Limb (tissue), 2 donors: Measurements from ENCODE around the gene TMEM132C.
A peak's percentile ranks its signal among the peaks of the same experiment; 100 is the strongest.

Source experiments
- DNase-seq, 2 donors: peaks; one replicate each; pipeline ENCODE4 v3.0.0-alpha.2; 2016; ENCODE audit errors: extremely low spot score in 2 of 2

The TMEM132C gene

DNA sequence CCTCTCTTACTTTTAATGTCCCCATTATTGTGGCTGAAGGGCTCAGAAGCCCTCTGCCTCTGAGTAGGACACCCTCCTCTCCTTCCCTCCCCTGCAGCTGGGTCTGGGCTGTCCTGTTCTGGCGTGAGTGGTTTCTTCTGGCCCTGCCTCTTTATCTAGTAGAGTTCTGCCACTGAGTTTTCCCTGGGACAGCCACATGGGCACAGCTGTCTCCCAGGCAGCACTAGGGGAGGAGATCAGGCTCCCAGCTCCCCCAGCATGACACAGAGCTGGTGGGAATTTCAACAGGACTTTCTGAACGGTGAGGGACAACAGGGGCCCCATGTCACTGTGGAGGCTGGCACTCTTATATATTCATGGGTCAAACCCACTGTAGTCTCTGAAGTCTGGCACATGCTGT lies 21.4 kb downstream of the TMEM132C start:
- DNase-seq: no peak

DNA sequence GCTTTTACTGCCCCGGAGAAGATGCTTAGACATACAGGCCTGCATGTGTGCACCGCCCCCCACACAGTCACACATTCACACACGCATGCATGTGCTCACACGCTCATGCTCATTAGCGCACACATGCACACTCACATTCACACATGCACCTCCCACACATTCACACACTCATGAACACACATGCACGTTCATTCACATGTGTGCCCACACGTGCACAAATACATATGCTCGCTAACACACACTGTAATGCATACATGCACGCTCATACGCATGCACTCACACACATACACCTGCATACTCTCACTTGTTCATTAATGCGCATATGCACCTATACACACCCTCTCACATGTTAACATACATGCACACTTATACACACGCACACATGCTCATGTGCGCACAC lies 21.9 kb downstream of the TMEM132C start:
- no peak for DNase-seq

DNA sequence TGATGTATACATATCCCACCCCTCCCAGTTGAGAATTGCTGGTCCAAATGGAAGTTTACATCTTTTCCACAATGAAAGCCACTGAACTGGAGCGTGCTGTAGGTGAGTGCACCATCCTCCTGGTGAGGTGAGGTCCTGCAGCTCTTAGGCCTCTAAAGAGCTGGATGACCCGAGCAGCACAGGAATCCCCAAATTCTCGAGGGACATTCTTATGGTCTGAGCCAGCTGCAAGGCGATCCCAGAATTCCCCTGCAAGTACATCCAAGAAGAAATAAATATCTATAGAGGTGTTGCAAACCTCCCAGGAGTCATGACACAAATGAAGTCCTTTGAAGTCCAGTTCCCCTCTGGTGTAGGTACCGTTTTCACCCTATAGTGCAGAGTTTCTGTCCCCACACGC lies 24.0 kb downstream of the TMEM132C start:
- DNase-seq: no peak

DNA sequence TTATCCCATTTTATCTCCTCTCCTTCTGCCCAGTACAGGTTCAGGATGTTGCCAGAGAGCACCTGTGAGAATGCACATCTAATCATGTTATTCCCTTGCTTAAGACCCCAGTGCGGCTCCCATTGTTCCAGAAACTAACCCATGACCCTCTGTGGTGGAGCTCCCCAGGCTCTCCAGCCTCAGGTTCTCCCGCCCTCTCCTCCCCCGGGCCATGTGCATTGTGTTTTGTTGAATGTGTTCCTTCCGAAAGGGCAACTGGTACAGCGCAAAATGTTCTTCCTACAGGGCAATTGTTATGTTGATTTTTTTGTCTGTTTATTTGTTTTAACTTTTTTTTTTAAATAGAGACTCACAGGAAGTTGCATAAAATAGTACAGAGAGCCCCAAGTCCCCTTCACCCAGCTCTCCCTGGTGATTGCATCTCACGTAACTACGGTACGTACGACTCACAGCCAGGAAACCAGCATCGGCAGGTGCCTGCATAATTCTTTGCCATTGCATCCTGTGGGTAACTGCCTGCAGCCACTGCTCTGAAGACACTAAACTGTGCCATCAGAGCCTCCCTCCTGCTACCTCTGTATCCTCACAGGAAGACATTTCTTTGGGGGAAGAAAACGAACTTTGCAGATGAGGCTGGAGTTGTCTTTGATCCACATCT lies 31.2 kb downstream of the TMEM132C start:
- DNase-seq: no peak

DNA sequence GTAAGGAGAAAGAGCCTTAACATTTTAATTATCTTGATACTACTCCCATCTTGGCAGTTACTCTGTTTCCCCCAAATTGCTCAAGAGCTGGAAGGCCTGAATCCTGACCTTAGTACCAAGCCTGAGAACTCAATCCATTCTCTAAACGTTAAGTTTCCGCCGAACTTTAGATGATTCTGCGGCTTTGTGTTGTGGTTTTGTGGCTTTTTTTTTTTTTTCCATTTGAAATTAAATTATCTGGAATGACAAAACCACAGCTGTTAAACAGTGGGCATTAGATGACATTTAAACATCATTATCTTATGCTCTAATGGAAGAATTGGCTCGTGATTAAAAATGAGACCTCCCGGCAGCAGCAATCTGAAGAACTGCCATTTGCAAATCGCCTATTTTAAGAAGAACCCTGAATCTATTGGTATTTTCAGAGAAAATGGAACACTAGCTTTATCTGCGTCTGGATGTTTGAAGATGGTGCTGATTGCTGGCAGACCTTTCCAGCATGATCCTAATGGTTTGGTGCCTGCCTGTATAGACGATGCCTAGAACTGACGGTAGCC lies 38.4 kb downstream of the TMEM132C start:
- no peak for DNase-seq

DNA sequence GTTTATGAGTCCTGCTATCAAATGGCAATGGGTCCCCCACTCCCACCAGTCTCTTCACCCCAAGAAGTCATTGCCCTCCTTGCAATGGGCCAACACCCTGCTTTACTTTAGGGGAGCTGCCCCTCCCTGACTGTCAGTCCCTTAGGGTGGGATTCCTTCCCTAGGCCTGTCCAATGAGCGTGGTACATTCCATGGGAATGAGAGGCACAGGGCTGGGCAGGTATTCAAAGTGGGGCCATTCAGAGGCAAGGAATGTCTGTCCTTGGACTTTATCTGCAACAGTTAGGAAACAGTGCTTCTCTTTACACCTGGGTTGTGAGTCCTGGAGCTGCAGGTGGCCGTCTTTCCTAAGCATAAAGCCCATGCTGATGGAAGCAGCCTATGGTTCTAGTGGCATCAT lies 40.8 kb downstream of the TMEM132C start:
- DNase-seq: no peak

DNA sequence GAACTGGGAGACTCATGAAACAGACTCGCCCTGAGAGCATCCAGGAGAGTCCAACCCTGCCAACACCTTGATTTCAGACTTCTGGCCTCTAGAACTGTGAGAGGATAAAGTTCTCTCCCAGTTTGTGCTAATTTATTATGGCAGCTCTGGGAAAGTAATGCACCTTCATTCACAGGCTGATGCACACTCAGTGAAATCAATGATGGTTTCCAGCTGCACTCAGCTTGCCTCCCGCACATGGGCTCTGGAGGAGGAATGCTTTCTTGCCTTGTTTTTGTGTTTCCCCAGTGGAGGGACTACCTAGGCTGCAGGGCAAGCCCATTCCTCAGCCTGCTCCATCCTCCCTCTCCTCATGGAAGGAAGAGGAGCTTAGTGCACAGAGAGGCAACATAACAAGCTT lies 45.7 kb downstream of the TMEM132C start:
- no peak for DNase-seq

DNA sequence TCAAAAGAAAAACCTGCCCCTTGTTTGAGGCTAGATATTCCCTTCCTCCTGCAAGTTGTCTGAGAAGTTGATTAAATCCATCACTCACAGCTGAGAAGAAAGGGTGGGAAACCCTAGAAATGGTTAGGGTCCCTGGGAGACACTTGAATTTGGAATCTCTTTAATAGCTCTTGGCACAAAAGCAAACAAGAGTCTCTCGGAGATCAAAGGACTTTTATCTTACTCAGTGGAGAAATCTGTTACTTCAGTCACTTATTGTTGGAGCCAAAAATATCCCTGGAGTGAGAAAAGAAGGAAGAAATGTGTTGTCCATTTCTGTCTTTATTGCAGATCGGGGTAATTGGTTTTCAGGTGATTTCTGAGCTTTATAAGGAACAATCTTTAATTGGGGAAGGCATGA lies 47.0 kb downstream of the TMEM132C start:
- DNase-seq: no peak

DNA sequence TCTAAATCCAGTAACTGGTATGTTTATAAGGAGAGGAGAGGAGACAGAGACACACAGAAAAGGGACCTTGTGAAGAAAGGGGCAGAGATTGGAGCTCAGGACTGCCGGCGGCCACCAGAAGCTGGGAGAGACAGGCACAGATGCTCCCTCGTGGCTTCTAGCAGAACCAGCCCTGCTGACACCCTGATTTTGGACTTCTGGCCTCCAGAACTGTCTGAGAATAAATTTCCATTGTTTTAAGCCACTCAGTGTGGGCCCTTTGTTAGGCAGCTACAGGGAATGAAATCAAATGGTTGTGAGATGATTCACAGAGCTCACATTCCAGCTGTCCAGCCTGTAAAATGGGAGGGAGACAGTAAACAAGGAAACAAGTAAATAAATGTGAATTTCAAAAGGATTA lies 47.6 kb downstream of the TMEM132C start:
- no peak for DNase-seq

DNA sequence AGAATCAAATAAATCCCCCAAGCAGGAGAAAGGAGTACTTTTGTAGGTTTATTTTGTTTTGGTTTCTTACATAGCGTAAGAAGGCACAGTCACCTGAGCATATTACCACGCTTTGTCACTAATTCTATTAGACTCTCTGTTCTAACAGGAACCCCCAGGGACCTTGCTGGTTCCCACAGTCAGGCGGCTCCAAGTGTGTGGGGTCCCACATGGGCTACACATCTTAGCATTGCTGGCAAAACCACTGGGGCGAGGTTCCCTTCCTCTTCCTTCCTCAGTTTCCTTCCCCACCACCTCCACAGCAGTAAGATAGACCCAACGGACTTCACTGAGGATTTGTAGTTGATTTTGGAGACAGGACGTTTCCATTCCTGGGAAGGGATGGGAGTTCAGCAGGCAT lies 49.1 kb downstream of the TMEM132C start:
- DNase-seq: no peak

DNA sequence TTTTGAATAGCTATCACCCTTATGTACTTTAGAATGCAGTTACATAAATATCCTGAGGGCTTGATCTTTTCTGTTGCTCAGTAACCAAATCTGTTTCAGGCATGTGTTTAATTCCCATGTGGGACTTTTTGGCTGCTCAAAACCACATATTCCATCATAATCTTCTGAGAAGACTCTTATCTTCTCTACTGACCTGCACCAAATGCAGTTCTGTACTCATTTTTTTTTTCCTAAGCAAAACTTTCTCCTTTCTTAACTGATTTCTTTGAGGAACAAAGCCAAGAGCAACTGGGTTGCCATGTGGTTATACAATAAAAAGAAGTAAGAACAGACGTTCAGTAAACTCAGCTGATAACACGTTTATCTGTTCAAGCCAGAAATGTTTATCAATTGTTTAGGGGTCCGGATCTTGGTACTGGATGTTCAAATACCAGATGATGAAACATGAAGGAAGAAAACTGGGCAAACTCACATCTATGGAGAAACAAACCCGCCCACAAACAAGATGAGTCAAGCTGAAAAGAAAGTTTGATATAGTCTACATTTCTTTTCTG lies 50.1 kb downstream of the TMEM132C start:
- DNase-seq: no peak

DNA sequence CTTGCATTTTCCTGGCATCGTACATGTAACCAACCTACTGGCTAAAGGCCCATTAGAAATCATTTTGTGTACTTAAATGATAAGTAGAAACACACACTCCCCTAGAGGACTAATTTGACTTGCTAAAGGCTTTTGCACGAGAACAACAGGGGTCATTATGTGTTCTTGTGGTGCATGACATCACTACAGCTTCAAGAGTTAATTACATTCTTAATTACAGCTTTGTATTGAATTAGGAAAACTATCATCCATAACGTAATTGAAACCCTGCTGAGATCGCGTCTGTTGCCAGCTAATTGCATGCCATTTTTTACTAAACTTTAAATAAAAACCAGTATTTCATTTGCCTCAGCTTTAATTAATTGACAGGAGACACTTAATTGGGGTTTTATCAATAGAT lies 51.4 kb downstream of the TMEM132C start:
- DNase-seq: no peak

DNA sequence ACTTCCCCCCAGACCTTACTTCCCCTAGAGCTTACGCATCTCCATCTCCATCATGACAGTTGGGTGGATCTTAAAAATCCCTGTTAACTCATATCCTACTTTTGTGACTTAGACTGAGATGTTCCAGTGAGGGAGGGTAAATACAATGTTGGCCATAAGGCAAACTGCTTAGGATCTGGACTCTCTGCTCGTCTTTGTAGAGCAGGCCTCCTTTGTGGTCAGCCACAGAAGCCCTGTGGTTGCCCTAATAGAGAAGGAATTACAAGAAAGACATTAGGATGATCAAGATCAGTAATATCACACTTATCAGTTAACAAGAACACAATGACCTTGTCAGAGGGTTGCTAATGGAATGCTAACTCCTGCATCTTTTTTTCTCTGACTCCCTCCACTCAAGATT lies 52.0 kb downstream of the TMEM132C start:
- DNase-seq: no peak

DNA sequence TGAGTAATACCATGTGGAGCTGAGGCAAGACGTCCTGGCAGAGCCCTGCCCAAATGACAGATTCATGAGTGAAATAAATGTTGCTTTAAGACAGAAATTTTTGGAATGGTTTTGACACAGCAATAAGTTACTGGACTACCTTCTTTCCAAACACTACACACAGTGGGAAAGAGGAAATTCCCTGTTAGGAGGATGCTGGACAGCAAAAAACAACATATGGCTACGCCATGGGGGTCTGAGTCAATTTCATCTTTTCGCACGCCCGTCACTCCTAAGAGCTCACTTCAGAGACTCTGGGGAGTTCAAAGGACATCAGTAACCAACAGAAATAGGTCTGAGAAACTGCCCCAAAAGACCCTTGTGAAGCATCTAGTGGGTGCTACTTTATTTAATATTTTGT lies 55.4 kb downstream of the TMEM132C start:
- DNase-seq: no peak

DNA sequence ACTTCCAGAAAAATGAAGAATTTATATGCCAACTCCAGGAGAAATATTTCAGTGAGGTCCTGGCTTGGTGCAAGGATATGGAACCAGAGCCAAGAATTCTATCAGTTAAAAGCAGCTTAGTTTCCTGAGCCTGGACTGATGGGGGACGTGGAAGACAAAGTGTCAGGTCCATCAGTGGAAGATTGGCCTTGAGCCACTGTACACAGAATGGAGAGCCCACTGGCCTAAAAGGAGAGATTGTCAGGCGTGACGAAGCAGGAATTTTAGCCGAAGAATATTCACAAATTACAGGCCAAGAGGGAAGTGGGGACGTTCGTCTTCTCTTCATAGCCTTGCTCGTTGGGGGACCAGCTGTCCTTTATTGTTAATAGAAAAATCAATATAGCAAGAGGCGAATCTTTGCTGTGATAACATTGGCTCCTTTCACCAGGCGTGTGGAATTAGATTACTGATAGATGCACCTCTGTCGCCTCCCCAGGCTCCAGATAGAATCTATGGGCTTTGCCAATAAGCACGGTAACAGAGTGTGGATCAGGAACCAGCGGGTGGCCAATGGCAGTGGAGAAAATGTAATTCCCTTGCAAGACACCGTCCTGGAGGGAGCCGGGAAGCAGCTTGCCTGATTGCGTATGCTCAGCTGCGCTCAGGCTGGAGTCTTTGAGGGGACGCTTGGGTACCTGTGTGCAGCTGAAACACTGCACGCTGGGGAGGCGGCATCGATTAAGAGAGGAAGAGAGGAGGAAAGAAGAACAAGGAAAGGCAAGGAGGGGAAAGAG lies 56.4 kb downstream of the TMEM132C start:
- peak in 1 of 2 donors; percentile 45 for DNase-seq

DNA sequence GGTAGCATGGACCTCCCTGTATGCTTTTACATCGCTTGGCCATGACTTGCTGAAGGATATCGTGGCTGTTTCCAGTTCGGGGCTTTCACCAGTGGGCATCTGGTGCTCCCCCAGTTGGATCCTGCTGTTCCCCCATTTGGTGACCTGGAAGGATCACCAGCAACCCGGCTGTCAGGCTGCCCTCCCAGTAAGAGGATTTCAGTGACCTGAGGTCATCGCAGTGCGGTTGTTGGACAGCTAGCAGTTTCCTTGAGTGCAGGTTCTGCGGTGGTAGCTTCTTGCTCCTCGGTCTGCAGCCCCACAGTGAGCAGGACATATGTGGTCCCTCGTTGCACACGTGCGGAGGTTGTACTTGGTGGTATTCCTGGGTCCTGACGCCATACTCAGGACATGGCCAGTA lies 58.7 kb downstream of the TMEM132C start:
- no peak for DNase-seq

DNA sequence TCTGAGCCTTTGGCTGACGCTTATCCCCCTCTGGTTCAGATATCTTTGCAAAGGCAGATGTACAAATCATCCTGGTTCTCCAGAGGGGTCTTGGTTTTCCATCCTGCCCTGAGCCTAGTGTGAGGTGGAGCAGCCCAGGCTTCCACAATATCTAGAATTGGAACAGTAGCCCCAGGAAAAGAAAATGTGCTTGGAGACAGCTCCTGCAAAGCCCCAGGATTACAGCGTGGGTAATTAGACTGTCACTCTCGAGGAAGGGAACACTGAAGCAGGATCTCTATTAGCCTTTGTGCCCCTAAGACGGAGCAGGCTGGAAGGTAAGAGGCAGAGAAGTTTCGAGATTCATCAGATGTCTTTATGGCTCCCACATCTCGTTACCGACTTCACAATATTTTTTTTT lies 59.4 kb downstream of the TMEM132C start:
- DNase-seq: no peak

DNA sequence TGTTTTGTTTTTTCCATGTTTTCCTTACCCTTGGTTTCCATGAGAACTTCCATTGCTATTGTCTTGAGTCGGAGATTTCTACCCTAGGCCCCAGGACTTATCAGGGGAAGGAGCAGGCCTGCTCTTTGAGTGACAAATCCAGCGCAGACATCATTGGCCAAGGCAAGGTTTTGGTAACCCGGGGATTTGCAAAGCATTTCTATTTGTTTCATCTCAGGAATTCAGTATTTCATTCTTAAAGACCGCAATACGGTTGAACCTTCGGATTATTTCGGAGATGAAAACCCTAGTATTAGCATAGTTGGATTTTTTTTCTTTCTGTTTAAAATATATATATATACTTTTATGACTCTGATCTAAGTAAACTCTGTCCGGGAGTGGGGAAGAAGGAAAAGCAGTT lies 62.0 kb downstream of the TMEM132C start:
- DNase-seq: no peak

DNA sequence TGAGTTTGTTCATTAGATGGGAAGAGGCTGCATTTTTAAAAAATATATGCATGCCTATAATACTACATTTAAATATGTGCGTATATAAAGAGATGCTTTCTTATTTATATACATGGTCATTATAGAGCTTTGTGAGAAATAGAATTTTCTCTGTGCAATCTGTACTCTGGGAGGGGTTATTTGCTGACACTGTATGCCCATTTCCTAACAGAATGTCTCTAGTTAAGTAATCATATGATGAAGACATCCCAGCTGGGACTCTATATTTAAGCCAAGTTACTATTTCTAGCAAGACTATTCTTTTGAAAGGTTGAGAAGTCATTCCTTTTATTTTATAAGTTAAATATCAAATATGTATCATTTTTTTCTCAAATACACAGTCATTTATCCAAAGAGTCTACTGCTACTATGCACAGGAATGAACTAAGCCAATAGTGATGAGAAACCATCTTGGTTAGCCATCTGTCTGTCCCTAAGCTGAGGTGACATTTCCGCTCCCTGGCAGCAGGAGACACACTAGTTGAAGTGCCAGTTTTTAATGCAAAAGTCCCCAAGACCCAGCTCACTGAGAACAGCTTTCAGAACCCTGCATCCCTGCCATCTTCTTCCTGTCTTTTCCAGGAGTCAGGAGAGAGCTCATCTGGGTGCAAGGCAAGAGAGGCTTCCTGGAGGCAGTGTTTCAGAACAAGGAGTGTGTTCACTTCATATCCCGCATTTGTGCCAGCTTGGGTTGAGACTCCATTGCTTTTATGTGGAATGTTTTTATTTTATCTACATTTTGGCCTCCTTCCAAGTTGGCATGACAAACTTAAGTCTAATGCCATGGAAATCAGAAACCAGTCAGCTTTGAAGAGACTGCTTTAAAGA lies 69.5 kb downstream of the TMEM132C start:
- DNase-seq: no peak

DNA sequence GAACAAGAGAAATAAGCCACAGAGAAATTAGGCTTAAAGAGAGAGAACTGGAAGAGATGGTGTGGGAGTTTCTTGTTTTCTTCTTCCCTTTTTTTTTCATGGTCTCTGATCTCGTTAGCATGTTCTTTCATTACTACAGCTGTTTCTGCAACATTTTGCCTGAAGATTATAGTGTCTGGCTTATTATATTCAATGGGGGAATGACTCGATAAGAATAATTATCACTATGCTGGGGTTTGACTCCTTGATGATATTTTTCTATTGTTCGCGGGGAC lies 70.0 kb downstream of the TMEM132C start:
- no peak for DNase-seq

DNA sequence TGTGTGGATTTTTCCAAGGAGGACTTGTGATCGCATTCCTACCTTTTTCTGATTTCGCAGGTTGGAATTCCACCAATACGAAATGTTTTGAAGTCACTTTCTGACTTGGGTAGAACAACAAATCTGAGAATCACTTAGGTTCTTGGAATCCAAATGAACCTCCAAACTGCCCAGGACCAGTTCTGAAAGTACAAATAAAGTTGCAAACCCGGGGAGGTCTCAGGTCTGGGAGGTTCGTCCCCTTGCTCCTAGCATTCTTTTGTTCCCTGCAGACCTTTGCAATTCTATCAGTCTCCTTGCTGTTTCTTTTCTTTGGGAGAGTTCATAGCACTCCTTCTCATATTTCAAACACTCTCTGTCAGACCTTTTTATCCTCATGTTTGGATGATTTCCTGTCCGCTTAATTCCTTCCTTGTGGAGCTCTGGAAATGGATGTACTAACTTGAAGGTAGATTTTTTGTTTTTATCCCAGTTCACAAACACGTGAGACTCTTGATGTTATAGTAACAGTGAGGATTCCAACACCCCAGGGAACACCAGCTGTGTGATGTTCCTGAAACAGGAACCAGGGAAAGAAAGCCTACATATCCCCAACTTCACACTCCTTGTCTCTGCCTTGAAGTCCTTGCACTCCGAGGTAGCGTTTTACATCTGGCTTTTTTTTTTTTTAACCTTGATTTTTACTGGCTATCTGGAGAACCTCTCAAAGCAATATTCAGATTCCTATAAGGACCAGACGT lies 70.6 kb downstream of the TMEM132C start:
- DNase-seq: no peak
